ENCODE measurements around the gene IL22RA1.

The IL22RA1 gene

GRCh38 chr1:24114753-24115152 lies 28.2 kb downstream of the IL22RA1 start:
- Histone ChIP-seq H3K27me3 (ENCODE audit: control insufficient read depth, insufficient read depth, low read length) (no peaks in the 10 kb centered on the region), H3K36me3 (ENCODE audit: control insufficient read depth, insufficient read depth, low read length) (no peaks in the 10 kb centered on the region), H3K9me3 (ENCODE audit: control insufficient read depth, insufficient read depth, low read length) (no peaks in the 10 kb centered on the region), H3K4me3 (ENCODE audit: low read length) (no peak overlapping the region), H3K4me1 (ENCODE audit: control insufficient read depth, insufficient read depth, low read length) (0 out of 2 replicates have a peak, but pooled peaks cover 2% of the 10 kb centered on the region), H3K27ac (ENCODE audit: low read length) (no peak overlapping the region)
- no peak for DNase-seq (ENCODE audit: low read depth, low spot score)
- no CpG with 5 or more reads among the region's 6 CpGs for WGBS (ENCODE audit: insufficient coverage, insufficient read length)

DNA sequence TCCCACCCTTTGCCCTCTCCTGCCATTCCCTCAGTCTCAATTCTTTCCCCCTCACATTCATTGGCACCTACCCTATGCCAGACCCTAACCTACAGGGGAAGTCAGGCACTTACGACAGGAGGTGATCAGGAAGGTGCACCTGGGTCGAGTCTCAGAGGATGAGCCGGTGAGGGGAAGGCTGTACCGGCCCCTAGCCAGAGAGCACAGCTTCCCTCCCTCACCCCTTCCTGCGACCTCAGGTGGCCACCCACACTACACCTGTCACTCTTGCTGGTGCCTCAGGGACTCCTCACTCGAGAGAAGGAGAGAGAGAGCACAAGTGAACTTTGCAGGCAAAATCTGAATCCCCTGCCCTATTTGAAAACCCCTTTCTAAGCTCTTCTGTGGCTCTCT lies 29.3 kb downstream of the IL22RA1 start:
- no peaks in the 10 kb centered on the region for H3K9me3 ChIP-seq (ENCODE audit: control insufficient read depth, insufficient read depth, low read length)
- no peaks in the 10 kb centered on the region for H3K27me3 ChIP-seq (ENCODE audit: control insufficient read depth, insufficient read depth, low read length)
- no peaks in the 10 kb centered on the region for H3K36me3 ChIP-seq (ENCODE audit: control insufficient read depth, insufficient read depth, low read length)
- DNase-seq (ENCODE audit: low read depth, low spot score): no peak
- H3K4me1 ChIP-seq (ENCODE audit: control insufficient read depth, insufficient read depth, low read length): 0 out of 2 replicates have a peak, but pooled peaks cover 2% of the 10 kb centered on the region
- H3K4me3 ChIP-seq (ENCODE audit: low read length): no peak overlapping the region
- WGBS (ENCODE audit: insufficient coverage, insufficient read length): no CpG with 5 or more reads among the region's 6 CpGs
- no peak overlapping the region for H3K27ac ChIP-seq (ENCODE audit: low read length)

DNA sequence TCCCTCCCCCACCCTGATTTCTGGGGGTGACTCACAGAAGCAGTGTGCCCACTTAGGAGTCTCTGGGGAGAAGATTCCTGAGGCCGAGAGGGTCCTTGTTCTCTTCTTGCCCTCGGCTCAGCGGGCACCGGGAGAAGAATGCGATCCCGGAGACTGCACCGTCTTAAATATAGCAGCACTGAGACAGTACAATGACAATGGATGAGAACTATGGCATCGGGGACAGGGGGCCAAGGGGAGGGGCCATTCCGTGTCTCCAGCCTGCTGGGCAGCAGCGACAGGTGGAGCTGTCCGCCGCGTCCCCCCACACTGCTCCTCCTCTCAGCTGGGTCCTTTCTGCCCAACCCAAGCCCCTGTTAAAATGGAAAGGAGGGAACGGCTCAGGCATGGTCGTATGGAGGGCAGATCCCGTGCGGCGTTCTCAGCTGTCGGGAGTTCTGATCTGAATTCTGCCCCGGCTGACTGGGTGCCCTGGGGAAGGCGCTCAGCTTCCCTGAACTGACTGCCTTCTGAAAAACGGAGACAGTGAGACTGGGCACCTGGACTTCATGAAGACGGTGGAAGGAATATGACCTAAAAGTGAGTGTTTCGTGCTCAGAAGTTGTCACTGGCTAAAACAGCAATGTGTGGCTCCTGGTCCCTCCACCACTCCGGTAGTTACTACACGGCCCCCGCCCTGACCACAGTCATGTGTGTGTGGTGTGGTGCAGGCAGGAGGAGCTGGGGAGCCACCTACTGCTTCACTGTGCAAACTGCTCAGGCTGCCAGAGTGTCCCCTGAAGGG lies 30.8 kb downstream of the IL22RA1 start, which contains the start of gene MYOM3:
TSS of gene MYOM3 (minus strand) at position 140 of the 784 bp plus-strand sequence. CDS start 3,499 bp downstream, outside the sequence.
- no peaks in the 10 kb centered on the region for H3K9me3 ChIP-seq (ENCODE audit: control insufficient read depth, insufficient read depth, low read length)
- no peaks in the 10 kb centered on the region for H3K36me3 ChIP-seq (ENCODE audit: control insufficient read depth, insufficient read depth, low read length)
- H3K27me3 ChIP-seq (ENCODE audit: control insufficient read depth, insufficient read depth, low read length): no peaks in the 10 kb centered on the region
- 0 out of 2 replicates have a peak, but pooled peaks cover 2% of the 10 kb centered on the region for H3K4me1 ChIP-seq (ENCODE audit: control insufficient read depth, insufficient read depth, low read length)
- WGBS (ENCODE audit: insufficient coverage, insufficient read length): no CpG with 5 or more reads among the region's 27 CpGs
- H3K27ac ChIP-seq (ENCODE audit: low read length): no peak within 1 kb of the TSS
- no peak for DNase-seq (ENCODE audit: low read depth, low spot score)
- no peak within 1 kb of the TSS for H3K4me3 ChIP-seq (ENCODE audit: low read length)

- 0 out of 2 replicates have a peak, but pooled peaks cover 2% of the 10 kb centered on the region for H3K4me1 ChIP-seq (ENCODE audit: control insufficient read depth, insufficient read depth, low read length)
- DNase-seq (ENCODE audit: low read depth, low spot score): no peak
- no CpG with 5 or more reads among the region's 20 CpGs for WGBS (ENCODE audit: insufficient coverage, insufficient read length)
- no peaks in the 10 kb centered on the region for H3K9me3 ChIP-seq (ENCODE audit: control insufficient read depth, insufficient read depth, low read length)
- no peaks in the 10 kb centered on the region for H3K27me3 ChIP-seq (ENCODE audit: control insufficient read depth, insufficient read depth, low read length)
- H3K36me3 ChIP-seq (ENCODE audit: control insufficient read depth, insufficient read depth, low read length): no peaks in the 10 kb centered on the region
- no peak overlapping the region for H3K27ac ChIP-seq (ENCODE audit: low read length)
- H3K4me3 ChIP-seq (ENCODE audit: low read length): no peak overlapping the region
Measured at GRCh38 chr1:24111262-24111995, 31.5 kb downstream of the IL22RA1 start.

DNA sequence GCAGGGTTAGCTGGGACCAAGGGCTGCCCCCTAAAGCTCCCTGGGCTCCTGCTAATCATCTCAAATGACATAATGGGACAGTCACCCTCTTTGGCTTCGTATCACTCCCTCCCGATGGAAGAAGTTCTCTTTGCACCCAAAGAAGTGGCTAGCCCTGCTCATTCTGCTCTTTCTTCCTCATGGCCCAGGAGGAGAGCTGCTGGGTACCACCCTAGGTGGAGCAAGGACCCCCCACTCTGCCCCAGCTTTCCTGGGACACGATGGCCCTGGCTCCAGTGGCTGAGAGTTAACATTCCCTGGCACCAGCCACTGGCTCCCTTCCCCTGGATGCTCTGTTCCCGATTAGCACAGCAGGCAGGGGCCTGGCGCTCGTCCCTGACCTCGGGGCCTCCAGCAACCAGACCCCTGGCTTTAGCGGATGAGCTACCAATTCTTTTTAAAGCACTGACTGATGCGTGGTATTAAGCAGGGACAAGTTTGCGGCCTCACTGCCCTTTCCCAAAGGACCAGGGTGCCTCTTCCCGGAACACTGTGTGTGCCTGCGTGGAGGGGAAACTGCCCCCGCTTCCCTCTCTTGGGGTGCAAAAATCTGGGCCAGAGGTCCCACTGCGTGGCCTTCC lies 32.2 kb downstream of the IL22RA1 start:
- Histone ChIP-seq H3K36me3 (ENCODE audit: control insufficient read depth, insufficient read depth, low read length) (no peaks in the 10 kb centered on the region), H3K4me3 (ENCODE audit: low read length) (no peak overlapping the region), H3K4me1 (ENCODE audit: control insufficient read depth, insufficient read depth, low read length) (0 out of 2 replicates have a peak, but pooled peaks cover 2% of the 10 kb centered on the region), H3K27me3 (ENCODE audit: control insufficient read depth, insufficient read depth, low read length) (no peaks in the 10 kb centered on the region), H3K9me3 (ENCODE audit: control insufficient read depth, insufficient read depth, low read length) (no peaks in the 10 kb centered on the region), H3K27ac (ENCODE audit: low read length) (no peak overlapping the region)
- WGBS (ENCODE audit: insufficient coverage, insufficient read length): no CpG with 5 or more reads among the region's 14 CpGs
- DNase-seq (ENCODE audit: low read depth, low spot score): no peak

- no peak for DNase-seq (ENCODE audit: low read depth, low spot score)
- H3K27me3 ChIP-seq (ENCODE audit: control insufficient read depth, insufficient read depth, low read length): no peaks in the 10 kb centered on the region
- H3K36me3 ChIP-seq (ENCODE audit: control insufficient read depth, insufficient read depth, low read length): no peaks in the 10 kb centered on the region
- H3K4me3 ChIP-seq (ENCODE audit: low read length): no peak overlapping the region
- 0 out of 2 replicates have a peak, but pooled peaks cover 2% of the 10 kb centered on the region for H3K4me1 ChIP-seq (ENCODE audit: control insufficient read depth, insufficient read depth, low read length)
- H3K9me3 ChIP-seq (ENCODE audit: control insufficient read depth, insufficient read depth, low read length): no peaks in the 10 kb centered on the region
- WGBS (ENCODE audit: insufficient coverage, insufficient read length): no CpG with 5 or more reads among the region's 15 CpGs
- H3K27ac ChIP-seq (ENCODE audit: low read length): no peak overlapping the region
Measured at GRCh38 chr1:24109686-24110475, 33.1 kb downstream of the IL22RA1 start.

- H3K9me3 ChIP-seq (ENCODE audit: control insufficient read depth, insufficient read depth, low read length): no peaks in the 10 kb centered on the region
- no peak for DNase-seq (ENCODE audit: low read depth, low spot score)
- WGBS (ENCODE audit: insufficient coverage, insufficient read length): no CpG with 5 or more reads among the region's 1 CpG
- no peaks in the 10 kb centered on the region for H3K27me3 ChIP-seq (ENCODE audit: control insufficient read depth, insufficient read depth, low read length)
- no peak overlapping the region for H3K27ac ChIP-seq (ENCODE audit: low read length)
- no peak overlapping the region for H3K4me3 ChIP-seq (ENCODE audit: low read length)
- no peaks in the 10 kb centered on the region for H3K36me3 ChIP-seq (ENCODE audit: control insufficient read depth, insufficient read depth, low read length)
- 0 out of 2 replicates have a peak, but pooled peaks cover 2% of the 10 kb centered on the region for H3K4me1 ChIP-seq (ENCODE audit: control insufficient read depth, insufficient read depth, low read length)
Measured at GRCh38 chr1:24109166-24109483, 33.8 kb downstream of the IL22RA1 start.

DNA sequence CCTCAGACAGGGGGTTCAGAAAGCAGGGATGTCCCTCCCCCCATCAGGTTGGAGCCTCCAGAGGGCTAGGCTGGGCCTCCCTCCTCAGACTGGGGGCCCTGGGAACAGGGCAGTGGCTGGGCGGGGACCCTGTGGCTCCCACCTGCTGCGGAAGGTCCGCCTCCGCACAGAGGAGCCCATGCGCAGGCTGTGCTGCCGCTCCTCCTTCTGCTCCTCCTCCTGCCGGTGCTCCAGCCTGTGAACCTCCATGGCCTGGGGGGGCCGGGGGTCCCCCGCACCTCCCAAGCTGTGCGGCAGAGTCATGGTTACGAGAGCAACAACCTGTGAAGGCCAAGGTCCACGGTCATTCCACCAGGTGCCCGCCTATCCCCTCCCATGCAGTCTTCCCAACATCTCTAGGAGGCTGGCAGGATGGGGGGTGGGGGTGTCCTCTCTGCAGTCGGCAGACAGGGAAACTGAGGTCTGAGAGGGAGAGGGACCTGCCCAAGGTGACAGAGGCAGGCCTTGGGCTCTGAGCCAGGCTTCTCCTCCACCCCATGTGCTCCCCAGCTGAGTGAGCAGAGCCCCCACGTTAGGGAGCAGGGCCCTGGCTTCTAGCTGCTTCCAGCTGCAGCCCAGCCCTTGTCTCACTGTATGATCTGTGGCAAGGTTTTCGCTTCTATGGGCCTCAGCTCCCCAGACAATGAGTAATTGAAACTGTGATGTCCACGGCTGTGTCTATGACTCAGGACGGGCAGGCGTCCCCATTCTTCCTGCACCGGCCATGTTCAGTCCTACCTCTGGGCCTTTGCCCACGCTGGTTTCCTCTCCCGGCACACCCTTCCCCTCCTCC lies 34.4 kb downstream of the IL22RA1 start:
- WGBS (ENCODE audit: insufficient coverage, insufficient read length): no CpG with 5 or more reads among the region's 22 CpGs
- DNase-seq (ENCODE audit: low read depth, low spot score): no peak
- Histone ChIP-seq H3K27me3 (ENCODE audit: control insufficient read depth, insufficient read depth, low read length) (no peaks in the 10 kb centered on the region), H3K36me3 (ENCODE audit: control insufficient read depth, insufficient read depth, low read length) (no peaks in the 10 kb centered on the region), H3K4me3 (ENCODE audit: low read length) (no peak overlapping the region), H3K4me1 (ENCODE audit: control insufficient read depth, insufficient read depth, low read length) (0 out of 2 replicates have a peak, but pooled peaks cover 2% of the 10 kb centered on the region), H3K27ac (ENCODE audit: low read length) (no peak overlapping the region), H3K9me3 (ENCODE audit: control insufficient read depth, insufficient read depth, low read length) (no peaks in the 10 kb centered on the region)

DNA sequence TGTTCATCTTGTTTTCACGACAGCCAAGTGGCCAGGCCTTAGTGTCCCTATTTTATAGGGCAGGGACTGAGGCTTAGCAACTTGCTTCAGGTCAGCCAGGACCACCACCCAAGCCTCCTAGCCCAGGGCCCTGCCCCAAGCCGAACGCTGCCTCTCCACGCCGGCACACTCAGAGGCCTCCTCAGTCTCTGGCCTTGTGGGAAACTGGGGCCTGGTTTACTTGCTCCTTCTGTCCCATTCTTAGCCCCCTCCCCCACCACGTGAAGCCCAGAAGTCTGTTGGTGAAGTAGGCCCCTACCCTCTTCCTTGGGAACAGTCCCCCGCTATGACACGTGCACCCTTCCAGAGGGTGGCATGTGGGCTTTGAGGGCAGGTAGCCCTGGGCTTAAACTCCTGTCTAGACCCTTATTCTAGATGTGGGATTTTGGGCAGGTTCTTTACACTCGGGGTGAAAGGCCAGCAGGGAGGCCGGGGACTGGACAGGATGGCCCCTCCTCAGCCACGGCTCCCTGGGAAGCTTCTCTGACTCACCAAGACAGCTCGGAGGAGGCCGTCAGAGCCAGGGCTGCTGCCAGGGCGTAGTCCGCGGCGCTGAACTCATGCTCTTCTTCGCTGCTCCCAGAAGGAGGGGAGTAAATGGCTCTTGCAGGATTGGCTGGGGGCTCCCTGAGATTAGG lies 35.3 kb downstream of the IL22RA1 start:
- no peaks in the 10 kb centered on the region for H3K9me3 ChIP-seq (ENCODE audit: control insufficient read depth, insufficient read depth, low read length)
- WGBS (ENCODE audit: insufficient coverage, insufficient read length): no CpG with 5 or more reads among the region's 18 CpGs
- H3K27me3 ChIP-seq (ENCODE audit: control insufficient read depth, insufficient read depth, low read length): no peaks in the 10 kb centered on the region
- H3K36me3 ChIP-seq (ENCODE audit: control insufficient read depth, insufficient read depth, low read length): no peaks in the 10 kb centered on the region
- no peak for DNase-seq (ENCODE audit: low read depth, low spot score)
- no peak overlapping the region for H3K4me3 ChIP-seq (ENCODE audit: low read length)
- 0 out of 2 replicates have a peak, but pooled peaks cover 2% of the 10 kb centered on the region for H3K4me1 ChIP-seq (ENCODE audit: control insufficient read depth, insufficient read depth, low read length)
- H3K27ac ChIP-seq (ENCODE audit: low read length): no peak overlapping the region

Measured in iPS DF 6.9 (cell line).